Activated effector memory CD4-positive, alpha-beta T cell treated with Interleukin-2 at 50 U/mL for 16 hours (primary cell): Measurements from ENCODE around the gene COX18.

ENCODE experiments used
- DNase-seq: peaks from one replicate; pipeline ENCODE4 v3.0.0-alpha.2; 2020

The COX18 gene, protein sequence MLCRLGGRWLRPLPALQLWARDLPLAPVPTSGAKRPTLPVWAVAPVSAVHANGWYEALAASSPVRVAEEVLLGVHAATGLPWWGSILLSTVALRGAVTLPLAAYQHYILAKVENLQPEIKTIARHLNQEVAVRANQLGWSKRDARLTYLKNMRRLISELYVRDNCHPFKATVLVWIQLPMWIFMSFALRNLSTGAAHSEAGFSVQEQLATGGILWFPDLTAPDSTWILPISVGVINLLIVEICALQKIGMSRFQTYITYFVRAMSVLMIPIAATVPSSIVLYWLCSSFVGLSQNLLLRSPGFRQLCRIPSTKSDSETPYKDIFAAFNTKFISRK

DNA sequence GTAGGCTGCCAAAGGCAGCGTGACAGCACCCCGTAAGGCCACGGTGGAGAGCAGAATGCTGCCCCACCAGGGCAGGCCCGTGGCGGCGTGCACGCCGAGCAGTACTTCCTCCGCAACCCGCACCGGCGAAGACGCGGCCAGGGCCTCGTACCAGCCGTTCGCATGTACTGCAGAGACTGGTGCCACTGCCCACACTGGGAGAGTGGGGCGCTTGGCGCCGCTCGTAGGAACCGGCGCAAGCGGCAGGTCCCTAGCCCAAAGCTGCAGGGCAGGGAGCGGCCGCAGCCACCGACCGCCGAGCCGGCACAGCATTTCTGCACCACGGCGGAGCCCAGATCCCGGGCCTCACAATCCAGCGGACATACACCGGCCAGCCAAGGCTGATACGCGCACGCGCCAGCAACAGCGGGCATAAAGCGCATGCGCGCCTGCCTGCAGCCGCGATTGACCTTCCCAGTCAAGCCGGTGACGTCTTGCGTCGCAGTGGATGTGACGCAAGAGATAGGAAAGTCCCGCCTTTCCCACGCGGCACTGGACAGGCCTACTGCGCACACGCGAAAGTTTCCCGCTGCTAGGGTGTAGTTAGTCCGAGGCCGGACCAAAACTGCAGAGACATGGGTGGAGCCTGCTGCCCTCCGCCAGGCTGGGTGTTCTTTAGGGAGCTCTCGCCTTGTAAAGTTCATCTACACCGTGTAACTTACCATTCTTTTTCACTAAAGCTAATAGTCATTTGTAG is at the start of gene COX18:
TSS of gene COX18 (minus strand) at position 379 of the 736 bp plus-strand sequence. CDS start at position 312, 67 bp downstream.
- peak; percentile 88 for DNase-seq

DNA sequence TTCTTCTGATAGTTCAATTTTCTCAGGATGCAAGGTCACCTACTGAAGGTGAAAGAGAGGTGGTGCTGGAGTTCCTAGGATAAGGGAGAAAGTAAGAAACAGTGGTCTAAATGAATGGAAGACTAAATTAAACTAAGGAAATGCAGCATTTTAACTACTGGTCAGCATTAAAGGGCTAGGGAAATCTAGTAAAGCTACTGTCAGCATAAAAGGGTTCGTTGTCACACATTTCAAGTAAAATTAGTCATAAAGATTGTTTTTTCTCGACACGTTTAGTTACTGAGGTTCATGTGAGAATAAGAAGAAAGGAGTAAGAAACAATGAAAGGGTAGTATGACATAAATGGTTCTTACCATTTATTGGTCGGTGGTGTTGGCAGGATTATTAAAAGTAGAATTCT is 40.0 kb upstream of the COX18 start:
- no peak for DNase-seq

DNA sequence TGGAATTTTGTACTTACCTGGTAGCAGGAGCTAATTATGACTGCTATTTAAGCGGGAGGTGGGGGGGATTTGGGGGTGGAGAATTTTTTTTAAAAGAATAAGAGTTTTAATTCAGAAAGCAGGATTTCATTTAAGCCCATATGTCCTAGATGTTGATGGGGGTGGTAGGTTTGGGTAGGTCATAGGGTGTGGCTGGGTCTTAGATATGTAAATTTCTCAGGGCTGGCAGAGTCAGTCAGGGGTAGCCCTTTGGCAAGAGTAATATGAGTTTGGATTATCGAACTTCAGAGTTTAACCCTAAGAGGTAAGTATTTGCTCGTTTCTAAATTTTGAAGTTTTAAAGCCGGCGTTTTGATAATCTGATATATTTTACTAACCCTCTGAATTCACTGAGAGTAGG is 35.2 kb upstream of the COX18 start:
- no peak for DNase-seq

DNA sequence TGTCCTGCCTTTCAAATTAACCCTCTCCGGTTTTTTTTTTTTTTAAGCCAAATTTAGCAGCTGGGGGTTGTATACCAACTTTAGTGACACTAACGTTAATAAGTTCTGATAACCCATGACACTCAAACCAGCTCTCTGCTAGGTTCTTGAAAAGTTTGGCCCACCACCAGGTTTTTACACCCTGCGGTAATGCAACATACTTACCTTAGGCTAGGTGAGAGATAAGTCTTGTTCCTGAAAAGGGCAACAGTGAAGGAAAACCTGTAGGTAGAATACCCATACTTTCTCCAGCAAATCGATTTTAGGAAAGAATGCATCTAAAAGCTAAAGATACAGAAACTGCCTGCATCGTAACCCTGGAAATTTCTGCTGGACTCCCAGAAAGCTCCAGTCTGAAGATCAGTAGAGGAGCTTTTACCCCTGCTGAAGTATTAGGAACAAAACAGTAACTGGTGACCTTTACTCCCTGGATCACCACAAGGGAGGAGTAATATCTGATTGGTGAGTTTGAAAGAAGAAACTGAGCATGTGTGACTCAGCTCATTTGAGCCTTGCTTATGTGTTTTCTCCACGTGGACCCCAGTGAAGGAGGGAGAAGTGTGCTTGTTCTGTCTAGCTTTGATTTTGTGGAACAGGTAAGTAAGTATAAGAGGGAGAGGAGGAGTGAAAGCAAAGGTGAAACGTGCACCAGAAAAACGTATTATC is 34.4 kb upstream of the COX18 start:
- DNase-seq: no peak

DNA sequence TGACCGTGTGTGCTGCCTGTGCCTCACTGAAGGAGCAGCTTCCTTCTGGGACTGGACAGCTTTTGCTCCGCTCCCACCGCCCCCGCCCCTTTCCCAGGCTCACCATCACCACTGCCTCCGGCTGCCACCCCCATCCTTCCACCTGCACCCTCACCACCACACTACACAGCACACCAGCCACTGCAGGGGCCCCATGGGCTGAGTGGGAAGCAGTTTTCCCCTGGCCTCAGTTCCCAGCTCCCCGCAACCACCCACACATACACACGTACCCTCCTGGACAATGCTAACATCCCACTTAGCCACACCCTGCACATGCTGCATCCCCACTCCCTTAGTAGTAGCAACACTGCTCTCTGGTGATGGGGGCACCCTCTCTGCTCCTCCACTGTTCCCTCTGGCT is 29.6 kb upstream of the COX18 start:
- DNase-seq: no peak

DNA sequence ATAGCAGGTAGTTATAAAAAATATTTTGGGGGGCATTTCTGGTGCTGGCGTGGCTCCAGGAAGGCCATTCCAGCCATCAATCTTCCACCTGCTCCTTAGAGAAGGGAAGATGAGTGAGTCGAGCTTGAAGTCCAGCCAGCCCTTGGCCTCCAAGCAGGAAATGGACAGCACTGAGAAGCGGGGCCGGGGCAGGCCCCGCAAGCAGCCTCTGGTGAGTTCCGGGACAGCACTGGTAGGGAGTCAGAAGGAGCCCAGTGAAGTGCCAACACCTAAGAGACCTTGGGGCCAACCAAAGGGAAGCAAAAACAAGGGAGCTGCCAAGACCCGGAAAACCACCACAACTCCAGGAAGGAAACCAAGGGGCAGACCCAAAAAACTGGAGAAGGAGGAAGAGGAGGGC is 29.2 kb upstream of the COX18 start:
- DNase-seq: no peak

DNA sequence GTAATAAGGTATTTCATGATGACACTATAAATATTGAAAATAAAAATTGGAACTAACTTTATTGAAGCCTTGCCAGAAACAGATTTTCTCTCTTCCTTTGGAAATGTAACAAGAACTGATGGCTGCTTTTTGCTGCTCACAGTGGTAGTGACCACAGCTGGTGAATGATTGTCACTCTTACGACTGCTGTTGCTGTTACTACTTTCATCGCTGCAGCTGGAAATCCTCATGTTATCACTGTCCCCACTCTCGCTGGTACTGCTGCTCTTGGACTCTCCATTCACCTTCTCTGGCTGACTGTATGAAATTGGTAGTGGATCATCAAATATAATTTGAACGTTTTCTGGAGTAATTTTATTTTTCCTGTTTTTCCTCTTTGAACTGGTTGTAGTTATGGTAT is 28.5 kb upstream of the COX18 start:
- DNase-seq: no peak

DNA sequence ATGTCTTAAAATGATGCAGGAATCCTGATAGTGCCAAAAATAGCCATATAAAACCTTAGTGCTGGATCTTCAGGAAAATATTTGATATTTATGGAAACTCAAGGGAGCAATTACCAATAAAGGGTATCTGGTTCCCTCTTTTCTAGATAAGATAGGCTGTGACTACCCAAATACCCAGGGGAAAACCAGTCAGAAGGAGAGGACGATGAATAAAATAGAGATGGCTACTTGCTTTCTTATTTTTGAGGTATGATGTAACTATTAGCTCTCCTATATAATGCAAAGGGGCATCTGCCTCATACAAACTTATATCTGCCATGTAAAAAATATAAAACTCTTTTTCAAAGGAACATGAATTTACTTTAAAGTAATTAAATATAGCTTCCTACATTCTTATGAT is 23.4 kb upstream of the COX18 start:
- DNase-seq: no peak

DNA sequence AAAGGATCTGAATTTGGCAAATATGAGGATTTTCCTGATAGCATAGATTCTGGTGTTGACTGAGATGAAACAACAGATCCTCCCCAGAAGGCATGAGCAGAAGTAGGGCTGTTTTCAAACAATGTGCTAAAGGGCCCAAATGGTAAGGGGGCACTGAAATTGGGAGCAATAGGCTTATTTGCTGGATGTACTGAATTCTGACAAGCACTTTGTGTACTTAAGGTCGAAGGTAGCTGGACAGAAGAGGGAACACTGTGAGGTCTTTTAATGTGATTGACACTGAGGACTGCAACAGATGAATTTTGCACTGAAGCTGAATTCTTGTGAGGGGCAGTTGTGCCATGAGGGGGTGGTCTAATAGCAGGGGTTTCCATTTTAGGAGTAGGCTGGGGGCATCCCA is 21.2 kb upstream of the COX18 start:
- DNase-seq: no peak

DNA sequence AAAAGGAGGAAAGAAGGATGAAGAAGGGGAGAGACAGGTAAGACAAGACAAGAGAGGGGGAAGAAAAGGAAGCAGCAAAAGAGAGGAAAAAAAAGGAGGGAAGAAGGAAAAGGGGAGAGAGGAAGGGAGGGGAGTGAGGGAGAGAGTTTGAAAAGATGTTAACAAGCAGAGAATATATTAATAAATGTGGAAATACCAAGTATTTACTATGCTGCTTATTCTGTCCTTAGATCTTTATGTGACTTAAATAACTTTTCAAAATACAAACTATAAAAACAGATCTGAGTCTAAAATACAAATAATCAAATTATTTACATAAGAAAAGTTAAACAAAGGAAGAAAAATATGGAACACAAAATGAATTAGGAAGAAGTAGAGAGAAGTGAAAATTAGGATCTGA is 18.4 kb upstream of the COX18 start:
- no peak for DNase-seq

DNA sequence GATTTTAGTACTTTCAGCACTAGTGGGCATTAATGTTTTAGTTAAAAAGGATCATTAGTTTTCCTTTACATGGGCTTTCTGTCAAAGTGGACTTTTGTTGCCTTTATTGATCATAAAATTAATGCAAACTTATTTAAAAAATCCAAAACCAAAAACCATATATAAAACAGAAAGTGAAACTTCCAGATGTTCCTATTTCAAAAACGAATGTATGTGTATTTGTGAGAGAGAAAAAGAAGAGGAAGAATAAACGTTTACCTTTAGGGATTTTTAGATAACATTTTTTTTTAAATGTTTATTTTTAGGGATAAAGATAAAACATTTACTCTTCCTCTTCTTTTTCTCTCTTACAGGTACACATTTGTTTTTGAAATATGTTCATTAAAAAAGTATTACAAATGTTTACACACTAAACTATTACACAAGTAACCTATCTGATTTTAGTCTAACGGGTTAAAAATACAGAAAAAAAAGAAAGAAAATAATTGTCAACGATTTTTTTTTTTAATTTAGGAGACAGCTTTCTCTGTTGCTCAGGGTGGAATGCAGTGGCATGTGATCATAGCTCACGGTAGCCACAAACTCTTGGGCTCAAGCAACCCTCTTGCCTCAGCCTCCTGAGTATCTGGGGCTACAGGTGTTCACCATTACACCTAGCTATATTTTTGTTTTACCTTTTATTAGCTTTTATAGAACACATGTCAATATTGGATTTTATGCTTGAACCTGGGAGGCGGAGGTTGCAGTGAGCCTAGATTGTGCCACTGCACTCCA is 16.8 kb upstream of the COX18 start:
- no peak for DNase-seq

DNA sequence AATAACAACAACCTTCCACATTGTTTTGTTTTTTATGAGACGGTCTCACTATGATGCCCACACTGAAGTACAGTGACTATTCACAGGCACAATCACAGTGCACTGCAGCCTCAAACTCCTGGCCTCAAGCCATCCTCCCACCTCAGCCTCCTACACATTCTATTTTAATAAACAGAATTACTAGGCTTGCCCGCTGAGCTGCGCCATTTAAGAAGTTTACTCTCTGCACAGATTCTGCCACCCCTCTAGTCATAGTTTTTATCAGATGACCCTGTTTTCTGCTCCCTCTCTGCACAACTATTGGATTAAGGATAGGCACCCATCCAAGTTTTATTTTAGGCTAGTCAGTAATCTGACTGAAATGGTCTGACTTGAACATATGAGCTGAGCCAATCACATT is 11.3 kb upstream of the COX18 start:
- no peak for DNase-seq

DNA sequence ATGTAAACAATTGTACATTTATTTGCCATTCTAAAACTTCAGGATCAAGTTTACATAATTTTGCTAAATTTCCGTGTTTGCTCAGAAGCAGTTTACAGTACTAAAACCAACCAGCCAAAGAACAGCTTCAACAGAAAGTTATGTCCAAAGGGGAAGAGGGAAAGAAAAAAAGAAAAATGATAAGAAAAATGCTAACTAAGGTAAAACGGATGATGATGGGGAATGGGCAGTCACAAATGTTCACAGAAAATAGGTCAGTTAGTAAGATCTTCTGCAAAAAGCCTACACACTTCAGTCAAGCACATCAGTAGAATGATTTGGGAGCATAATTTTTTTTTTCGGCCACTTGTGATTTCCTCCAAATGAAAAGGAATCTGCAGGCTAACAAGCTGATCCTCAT is 6.3 kb upstream of the COX18 start:
- DNase-seq: no peak

DNA sequence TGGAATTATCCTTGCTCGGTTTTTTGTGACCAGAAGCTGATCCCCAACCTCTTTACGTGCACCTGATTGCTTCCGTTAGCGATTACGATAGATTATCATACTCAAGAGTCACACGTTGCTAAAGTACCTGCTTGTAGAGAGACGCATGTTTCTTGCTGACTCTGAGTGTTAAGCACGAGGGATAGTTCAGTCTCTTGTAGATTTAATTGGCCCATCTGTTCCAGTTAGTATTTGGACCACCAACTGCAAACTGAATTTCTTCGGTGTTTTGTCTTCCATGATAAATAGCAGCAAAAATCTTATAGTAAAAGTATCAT is 516 bp upstream of the COX18 start:
- no peak for DNase-seq

DNA sequence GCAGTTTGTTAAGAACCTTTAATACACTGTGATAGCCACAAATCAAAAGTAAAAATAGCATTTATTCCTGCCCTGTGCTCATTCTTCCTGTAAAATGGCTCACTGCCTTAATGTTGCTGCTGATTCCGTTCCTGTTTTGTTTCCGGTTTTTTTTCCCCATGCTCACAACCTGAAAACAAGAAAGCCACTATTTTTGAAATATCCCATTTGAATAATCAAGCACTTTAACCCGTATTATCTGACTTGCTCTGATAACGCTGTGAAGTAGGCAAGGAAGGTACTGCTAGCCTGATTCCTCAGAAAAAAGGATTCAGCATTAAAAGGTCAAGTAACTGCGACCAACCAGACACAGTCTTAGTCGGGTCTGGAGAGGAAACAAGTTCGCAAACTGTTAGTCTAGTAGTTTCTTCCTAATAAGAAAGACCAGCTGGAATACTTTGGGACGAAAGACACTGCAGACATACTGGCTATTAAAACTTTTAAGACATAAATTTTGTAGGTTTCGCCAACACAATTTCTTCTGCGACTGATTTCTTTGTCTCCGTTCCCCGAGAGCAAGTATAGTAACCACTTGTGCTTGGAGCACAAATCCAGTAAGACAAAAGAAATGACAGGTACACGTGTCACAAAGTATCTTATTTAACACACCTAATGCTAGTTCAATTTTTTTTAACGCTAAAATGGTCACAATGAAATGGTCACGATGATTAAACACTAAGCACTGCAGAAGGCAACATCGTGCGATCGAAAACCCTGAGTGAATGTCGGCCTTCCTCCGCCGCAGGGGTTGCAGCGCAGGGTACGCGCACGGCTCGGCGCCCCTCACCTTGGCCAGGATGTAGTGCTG is 802 bp downstream of the COX18 start:
- no peak for DNase-seq

DNA sequence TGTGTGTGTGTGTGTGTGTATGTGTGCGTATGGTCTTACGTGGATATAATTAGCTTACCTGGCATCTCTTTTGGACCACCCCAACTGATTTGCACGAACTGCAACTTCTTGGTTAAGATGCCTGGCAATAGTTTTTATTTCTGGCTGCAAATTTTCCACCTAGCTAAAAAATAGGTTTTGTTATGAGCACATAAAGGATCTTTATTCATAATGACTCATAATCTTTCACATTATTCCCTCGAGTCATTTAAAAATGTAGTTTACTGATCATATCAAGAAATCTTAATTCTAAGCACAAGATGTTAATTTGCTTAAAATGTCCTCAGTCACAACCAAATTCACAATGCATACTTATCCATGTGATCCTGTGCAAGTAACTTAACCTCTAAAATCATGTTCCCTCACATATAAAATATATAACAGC is 1.5 kb downstream of the COX18 start:
- no peak for DNase-seq

DNA sequence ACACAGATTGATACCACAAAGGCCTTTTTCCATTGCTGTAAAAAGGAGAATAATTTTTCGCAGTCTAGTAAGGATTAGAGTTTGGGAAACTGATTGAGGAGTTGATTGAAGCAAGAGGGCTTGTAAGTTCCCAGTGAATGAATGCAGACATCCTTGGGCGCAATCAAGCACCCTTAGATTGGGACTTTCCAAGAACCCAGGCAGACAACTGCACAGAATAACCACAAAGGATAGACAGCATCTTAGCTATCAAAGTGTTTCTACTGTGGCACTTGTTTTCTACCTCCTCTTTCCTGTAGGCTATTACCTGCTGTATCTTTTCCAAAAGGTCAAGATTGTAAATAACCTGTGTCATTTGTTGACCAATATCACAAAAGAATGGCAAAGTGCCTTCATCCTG is 2.6 kb downstream of the COX18 start:
- no peak for DNase-seq

DNA sequence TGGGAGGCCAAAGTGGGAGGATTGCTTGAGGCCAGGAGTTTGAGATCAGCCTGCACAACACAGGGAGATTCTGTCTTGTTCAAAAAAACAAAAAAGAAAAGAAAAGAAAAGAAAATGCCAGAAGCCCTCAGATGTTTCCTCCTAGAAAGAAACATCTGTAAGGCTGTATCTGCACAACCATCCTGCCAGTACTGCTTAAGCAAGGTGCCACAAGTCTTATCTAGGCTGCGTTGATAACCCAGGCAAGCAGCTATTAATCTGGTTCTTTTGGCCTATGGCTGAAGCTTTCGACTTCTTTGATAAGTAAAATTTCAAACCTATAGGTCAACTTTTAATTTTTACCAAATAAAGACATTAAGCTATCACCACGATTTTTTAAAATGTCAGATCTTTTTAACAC is 3.1 kb downstream of the COX18 start:
- no peak for DNase-seq

DNA sequence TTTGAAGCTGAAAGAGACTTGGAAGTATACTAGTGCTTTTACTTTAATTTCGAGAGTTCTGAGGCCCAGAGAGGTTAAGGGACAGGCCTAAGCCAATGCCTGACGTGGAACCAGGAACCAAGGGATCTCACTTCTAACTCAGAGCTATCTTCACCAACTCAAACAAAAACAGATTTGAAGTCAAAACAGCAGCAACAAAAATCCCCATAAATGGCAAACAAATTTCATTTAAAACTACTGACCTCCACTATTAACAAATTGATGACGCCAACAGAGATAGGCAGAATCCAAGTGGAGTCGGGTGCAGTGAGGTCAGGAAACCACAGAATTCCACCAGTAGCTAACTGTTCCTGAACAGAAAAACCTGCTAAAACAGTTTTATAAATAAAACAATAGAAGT is 5.0 kb downstream of the COX18 start:
- no peak for DNase-seq

DNA sequence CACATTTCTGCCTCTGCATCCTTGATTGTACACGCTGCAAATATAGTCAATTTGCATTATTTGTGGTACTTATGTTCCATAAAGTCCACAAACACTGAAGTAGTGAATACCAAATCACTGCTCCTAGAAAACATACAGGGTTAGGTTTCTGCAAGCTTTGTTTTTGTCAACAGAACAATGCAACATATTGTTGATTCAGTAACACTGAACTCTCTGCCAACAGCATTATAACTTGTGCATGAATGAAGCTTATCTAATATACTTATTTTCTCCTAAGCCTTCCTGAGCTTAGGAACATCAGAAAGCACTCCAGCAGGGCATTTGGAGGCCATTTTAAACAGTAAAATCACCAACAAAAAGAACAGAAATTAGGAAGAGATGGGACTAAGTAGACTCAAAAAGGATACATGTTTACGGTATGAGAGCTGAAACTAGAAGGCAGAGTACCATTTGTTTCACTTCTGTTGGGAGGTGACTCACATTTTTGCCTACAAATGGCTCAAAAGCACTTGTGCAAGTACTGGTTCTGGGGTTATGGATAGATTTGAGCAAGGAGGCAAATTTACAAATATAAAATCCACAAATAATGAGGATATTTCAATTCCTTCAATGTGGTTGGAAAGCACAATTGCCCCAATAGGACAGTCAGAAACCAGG is 14.1 kb downstream of the COX18 start:
- no peak for DNase-seq

DNA sequence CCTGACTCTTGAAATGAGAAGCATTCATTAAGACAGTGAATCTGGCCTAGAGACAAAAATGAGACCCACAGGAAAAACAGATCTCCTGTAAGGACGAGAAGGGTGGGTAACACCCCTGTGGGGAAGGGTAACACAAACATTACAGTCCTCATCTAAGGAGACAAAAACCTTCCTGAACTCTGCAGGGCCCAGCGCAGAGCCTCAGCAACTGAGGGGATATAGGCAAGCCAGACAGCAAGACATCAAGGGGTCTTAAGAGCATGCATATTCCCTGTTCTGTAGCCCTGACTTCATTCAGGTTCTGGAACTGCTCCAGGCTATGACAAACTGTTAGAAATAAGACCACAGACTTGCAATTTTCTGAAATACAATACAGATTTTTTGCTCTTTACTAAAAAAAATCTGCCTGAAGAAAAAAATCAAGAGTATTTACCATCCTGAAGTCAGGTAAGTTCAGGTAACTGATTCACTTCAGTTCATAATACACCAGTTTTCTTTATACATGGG is 15.5 kb downstream of the COX18 start:
- DNase-seq: no peak

DNA sequence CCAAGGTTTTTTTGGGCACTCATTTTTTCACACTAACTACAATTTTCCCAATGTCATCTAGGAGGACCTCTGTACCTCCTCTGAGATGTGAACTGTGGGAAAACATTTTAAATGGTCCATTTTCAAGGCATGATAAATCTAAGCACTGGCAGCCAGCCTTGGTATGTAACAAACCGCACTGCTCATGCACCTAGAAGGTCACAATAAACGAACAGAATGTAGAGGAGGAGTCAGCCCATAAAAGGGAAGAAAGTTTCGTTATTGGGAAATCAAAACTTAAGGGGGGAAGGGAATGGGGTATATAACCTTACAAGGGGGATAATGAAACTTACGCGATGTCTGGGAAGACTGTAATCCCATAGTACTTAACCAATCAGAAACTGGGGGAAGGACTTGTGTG is 16.4 kb downstream of the COX18 start:
- no peak for DNase-seq
